Osteocyte (in vitro differentiated cells): ENCODE results near the gene FAP. TPM values are rescaled to one million over a fixed set of nuclear protein-coding genes. Genes with fewer than 3 reads are reported as not detected.

Experiments used
- DNase-seq: peaks from one replicate; pipeline ENCODE4 v3.0.0; 2021; ENCODE audit warnings: mixed read lengths; ENCODE audit not compliant: unreplicated experiment; ENCODE audit errors: extremely low spot score
- H3K27ac Mint-ChIP-seq: one replicate; pipeline ENCODE4 v1.8.0; 2021; ENCODE audit warnings: mild to moderate bottlenecking, mixed read lengths; ENCODE audit not compliant: unreplicated experiment
- H3K27me3 Mint-ChIP-seq: one replicate; pipeline ENCODE4 v1.8.0; 2021; ENCODE audit warnings: mixed read lengths; ENCODE audit not compliant: unreplicated experiment
- H3K36me3 Mint-ChIP-seq: one replicate; pipeline ENCODE4 v1.8.0; 2021; ENCODE audit warnings: mixed read lengths; ENCODE audit not compliant: unreplicated experiment
- H3K4me1 Mint-ChIP-seq: one replicate; pipeline ENCODE4 v1.8.0; 2021; ENCODE audit warnings: mixed read lengths; ENCODE audit not compliant: unreplicated experiment
- H3K4me3 Mint-ChIP-seq: one replicate; pipeline ENCODE4 v1.8.0; 2021; ENCODE audit warnings: mild to moderate bottlenecking, moderate library complexity, mixed read lengths; ENCODE audit not compliant: unreplicated experiment
- H3K9me3 Mint-ChIP-seq: one replicate; pipeline ENCODE4 v1.8.0; 2021; ENCODE audit warnings: mixed read lengths; ENCODE audit not compliant: unreplicated experiment
- CTCF ChIP-seq: fragments of 200-600 bp; sonication (generic); IDR thresholded peaks from 2 replicates; pipeline ENCODE4 v1.5.0; 2021; ENCODE audit warnings: antibody characterized with exemption, mild to moderate bottlenecking, moderate library complexity
- total RNA-seq: library from RNA; stranded (reverse); gene quantifications from 2 replicates; pipeline ENCODE4 v1.2.1, GENCODE V29; 2021

Gene FAP
- total RNA-seq, 1 donor from 2014 or later: 38.1 TPM

GRCh38 chr2:162149940-162150339 lies 93.3 kb downstream of the FAP start:
- TF ChIP-seq CTCF: no peak
- no peaks in the 10 kb centered on the region for H3K36me3 Mint-ChIP-seq

DNA sequence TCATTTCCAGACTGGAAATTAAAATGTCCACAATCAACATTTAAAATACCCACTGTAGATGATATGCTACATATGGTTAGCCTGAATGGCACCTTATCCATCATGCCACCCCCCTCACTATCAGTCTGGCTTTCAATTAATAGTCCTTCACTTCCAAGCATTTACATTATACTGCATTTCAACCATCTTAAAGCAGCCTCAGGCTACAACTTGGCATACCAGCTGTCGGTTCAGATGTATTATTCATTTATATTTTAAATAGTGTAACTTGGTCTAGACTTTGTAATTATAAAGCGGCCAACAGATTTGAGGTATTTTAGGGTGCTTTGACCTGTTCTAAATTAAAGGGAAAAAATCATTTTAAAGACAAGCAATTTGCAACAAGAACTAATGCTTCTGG lies 93.8 kb downstream of the FAP start:
- Mint-ChIP-seq H3K4me1 (peaks cover 19% of the 10 kb centered on the region), H3K27ac (no peak overlapping the region), H3K9me3 (no peaks in the 10 kb centered on the region), H3K27me3 (peaks cover 45% of the 10 kb centered on the region), H3K4me3 (no peak overlapping the region), H3K36me3 (no peaks in the 10 kb centered on the region)
- no peak for TF ChIP-seq CTCF
- DNase-seq: no peak

More at GRCh38 chr2:162149940-162150339, 93.3 kb downstream of the FAP start:
- Mint-ChIP-seq H3K4me1 (peaks cover 19% of the 10 kb centered on the region), H3K9me3 (no peaks in the 10 kb centered on the region), H3K4me3 (no peak overlapping the region), H3K27ac (no peak overlapping the region), H3K27me3 (peaks cover 43% of the 10 kb centered on the region)
- DNase-seq: no peak

- peaks cover 17% of the 10 kb centered on the region for H3K4me1 Mint-ChIP-seq
- DNase-seq: no peak
- H3K4me3 Mint-ChIP-seq: no peak overlapping the region
- peaks cover 47% of the 10 kb centered on the region for H3K27me3 Mint-ChIP-seq
- H3K27ac Mint-ChIP-seq: no peak overlapping the region
- H3K9me3 Mint-ChIP-seq: no peaks in the 10 kb centered on the region
- H3K36me3 Mint-ChIP-seq: no peaks in the 10 kb centered on the region
- TF ChIP-seq CTCF: no peak
Measured at GRCh38 chr2:162148956-162149355, 94.3 kb downstream of the FAP start.

DNA sequence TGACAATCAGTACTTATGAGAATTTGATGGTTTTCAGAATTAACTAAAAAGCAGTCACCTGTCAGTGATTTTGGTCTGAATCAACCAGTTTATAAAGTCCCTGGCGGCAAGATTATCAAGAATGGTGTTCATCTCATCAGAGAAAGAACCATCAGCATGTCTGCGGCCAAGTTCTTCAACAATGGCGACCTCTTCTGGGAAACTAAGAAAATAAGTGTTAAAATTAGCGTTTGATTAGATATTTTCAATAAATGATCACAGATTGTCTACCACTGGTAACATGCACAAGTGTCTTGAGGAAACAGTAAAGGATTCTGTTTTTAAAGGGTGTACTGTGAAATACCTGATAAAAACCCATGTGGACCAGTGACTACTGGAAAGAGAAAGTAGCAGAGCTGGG lies 99.3 kb downstream of the FAP start:
- no peak for DNase-seq
- Mint-ChIP-seq H3K36me3 (no peaks in the 10 kb centered on the region), H3K27me3 (peaks cover 53% of the 10 kb centered on the region), H3K27ac (no peak overlapping the region), H3K4me1 (peaks cover 12% of the 10 kb centered on the region), H3K4me3 (no peak overlapping the region), H3K9me3 (no peaks in the 10 kb centered on the region)
- TF ChIP-seq CTCF: no peak

GRCh38 chr2:162138310-162138709 lies 104.9 kb downstream of the FAP start:
- Mint-ChIP-seq H3K4me1 (no peaks in the 10 kb centered on the region), H3K36me3 (no peaks in the 10 kb centered on the region), H3K9me3 (no peaks in the 10 kb centered on the region), H3K27ac (no peak overlapping the region), H3K27me3 (peaks cover 61% of the 10 kb centered on the region), H3K4me3 (no peak overlapping the region)
- DNase-seq: no peak
- no peak for TF ChIP-seq CTCF
